Measurements from ENCODE around the gene VPS54. TPM values are rescaled to one million over a fixed set of nuclear protein-coding genes. Genes with fewer than 3 reads are reported as not detected.
A peak's percentile ranks its signal among the peaks of the same experiment; 100 is the strongest.

The VPS54 gene
- polyA plus RNA-seq, 6 donors from 2014 or later = 4.6 to 10.8 (median 5.2) TPM

- H3K9me3 Mint-ChIP-seq = no peaks in the 10 kb centered on the region
- peak overlapping the region in 2 of 8 donors; percentile 71 to 77 for H3K4me3 Mint-ChIP-seq
- peaks cover 0 to 15% of the 10 kb centered on the region in 2 donors for H3K36me3 Mint-ChIP-seq
- H3K27me3 Mint-ChIP-seq = no peaks in the 10 kb centered on the region
- peak overlapping the region in 1 of 6 donors; percentile 34 for H3K27ac Mint-ChIP-seq
- H3K4me1 Mint-ChIP-seq = peaks cover 32 to 46% (median 39%) of the 10 kb centered on the region in 3 donors
- no peak for ATAC-seq (ENCODE audit: low read depth in 2 of 2)
- DNase-seq = no peak
These were observed 3.3 kb downstream of the VPS54 start for GRCh38 chr2:64015898-64016297.

- Mint-ChIP-seq H3K27ac (peak overlapping the region in 1 of 6 donors; percentile 39), H3K27me3 (no peaks in the 10 kb centered on the region), H3K4me3 (no peak overlapping the region), H3K4me1 (peaks cover 28 to 41% (median 34%) of the 10 kb centered on the region in 3 donors), H3K9me3 (no peaks in the 10 kb centered on the region), H3K36me3 (peaks cover 0 to 15% of the 10 kb centered on the region in 2 donors)
- DNase-seq = no peak
- no peak for ATAC-seq (ENCODE audit: low read depth in 2 of 2)
These were observed 3.8 kb downstream of the VPS54 start for GRCh38 chr2:64015391-64015790.

GRCh38 chr2:64014628-64015027 is 4.6 kb downstream of the VPS54 start:
- Mint-ChIP-seq H3K27ac (peak overlapping the region in 1 of 6 donors; percentile 13), H3K27me3 (no peaks in the 10 kb centered on the region), H3K4me3 (no peak overlapping the region), H3K9me3 (no peaks in the 10 kb centered on the region), H3K4me1 (peaks cover 22 to 33% (median 27%) of the 10 kb centered on the region in 3 donors), H3K36me3 (peaks cover 0 to 11% of the 10 kb centered on the region in 2 donors)
- no peak for DNase-seq
- ATAC-seq (ENCODE audit: low read depth in 2 of 2) = no peak

- peaks cover 19 to 29% (median 24%) of the 10 kb centered on the region in 3 donors for H3K4me1 Mint-ChIP-seq
- no peak for ATAC-seq (ENCODE audit: low read depth in 2 of 2)
- H3K27ac Mint-ChIP-seq = peak overlapping the region in 1 of 6 donors; percentile 72
- H3K27me3 Mint-ChIP-seq = no peaks in the 10 kb centered on the region
- H3K36me3 Mint-ChIP-seq = peaks cover 0 to under 1% of the 10 kb centered on the region in 2 donors
- no peak for DNase-seq
- no peaks in the 10 kb centered on the region for H3K9me3 Mint-ChIP-seq
- H3K4me3 Mint-ChIP-seq = no peak overlapping the region
These were observed 6.2 kb downstream of the VPS54 start for GRCh38 chr2:64013053-64013452.

GRCh38 chr2:64012115-64012514 is 7.1 kb downstream of the VPS54 start:
- Mint-ChIP-seq H3K4me1 (peaks cover 20 to 29% (median 26%) of the 10 kb centered on the region in 3 donors), H3K9me3 (no peaks in the 10 kb centered on the region), H3K27me3 (no peaks in the 10 kb centered on the region), H3K36me3 (peaks cover 0 to 8% of the 10 kb centered on the region in 2 donors), H3K4me3 (no peak overlapping the region), H3K27ac (peak overlapping the region in 1 of 6 donors; percentile 0)
- DNase-seq = no peak
- ATAC-seq (ENCODE audit: low read depth in 2 of 2) = no peak

GRCh38 chr2:64008434-64009009 is 10.7 kb downstream of the VPS54 start:
- no peak overlapping the region for H3K4me3 Mint-ChIP-seq
- no peaks in the 10 kb centered on the region for H3K27me3 Mint-ChIP-seq
- H3K36me3 Mint-ChIP-seq = peaks cover 0 to 12% of the 10 kb centered on the region in 2 donors
- H3K9me3 Mint-ChIP-seq = peaks cover 0 to 2% (median 0%) of the 10 kb centered on the region in 7 donors
- ATAC-seq (ENCODE audit: low read depth in 2 of 2) (no peak), DNase-seq (no peak)
- H3K27ac Mint-ChIP-seq = peak overlapping the region in 1 of 6 donors; percentile 63
- peaks cover 14 to 21% (median 18%) of the 10 kb centered on the region in 3 donors for H3K4me1 Mint-ChIP-seq

GRCh38 chr2:64007924-64008323 is 11.3 kb downstream of the VPS54 start:
- ATAC-seq (ENCODE audit: low read depth in 2 of 2) = no peak
- DNase-seq = no peak
- Mint-ChIP-seq H3K4me3 (no peak overlapping the region), H3K36me3 (peaks cover 0 to 12% of the 10 kb centered on the region in 2 donors), H3K27ac (no peak overlapping the region), H3K4me1 (peaks cover 14 to 16% (median 15%) of the 10 kb centered on the region in 3 donors), H3K9me3 (peaks cover 0 to 2% (median 0%) of the 10 kb centered on the region in 7 donors), H3K27me3 (no peaks in the 10 kb centered on the region)

GRCh38 chr2:64005707-64006356 is 13.4 kb downstream of the VPS54 start:
- peaks cover 0 to 2% (median 0%) of the 10 kb centered on the region in 7 donors for H3K9me3 Mint-ChIP-seq
- H3K36me3 Mint-ChIP-seq = peaks cover 0 to 12% of the 10 kb centered on the region in 2 donors
- no peak overlapping the region for H3K27ac Mint-ChIP-seq
- ATAC-seq (ENCODE audit: low read depth in 2 of 2) = no peak
- H3K27me3 Mint-ChIP-seq = no peaks in the 10 kb centered on the region
- H3K4me1 Mint-ChIP-seq = peaks cover 4 to 12% (median 11%) of the 10 kb centered on the region in 3 donors
- no peak overlapping the region for H3K4me3 Mint-ChIP-seq
- DNase-seq = no peak

- no peak for DNase-seq
These were observed 16.0 kb downstream of the VPS54 start for GRCh38 chr2:64003239-64003638.

GRCh38 chr2:64001382-64002101 is 17.7 kb downstream of the VPS54 start:
- no peaks in the 10 kb centered on the region for H3K27me3 Mint-ChIP-seq
- H3K4me3 Mint-ChIP-seq = no peak overlapping the region
- ATAC-seq (ENCODE audit: low read depth in 2 of 2) (no peak), DNase-seq (no peak)
- peaks cover 6 to 21% of the 10 kb centered on the region in 2 donors for H3K36me3 Mint-ChIP-seq
- peaks cover 5 to 23% (median 13%) of the 10 kb centered on the region in 7 donors for H3K9me3 Mint-ChIP-seq
- peaks cover 0 to 5% (median 0%) of the 10 kb centered on the region in 3 donors for H3K4me1 Mint-ChIP-seq
- peak overlapping the region in 1 of 6 donors; percentile 49 for H3K27ac Mint-ChIP-seq

More at GRCh38 chr2:64003239-64003638, 16.0 kb downstream of the VPS54 start:
- Mint-ChIP-seq H3K27me3 (no peaks in the 10 kb centered on the region), H3K9me3 (peaks cover 0 to 7% (median 4%) of the 10 kb centered on the region in 7 donors), H3K4me1 (peaks cover 4 to 6% (median 5%) of the 10 kb centered on the region in 3 donors), H3K4me3 (no peak overlapping the region), H3K27ac (no peak overlapping the region), H3K36me3 (peaks cover 5 to 15% of the 10 kb centered on the region in 2 donors)
- no peak for ATAC-seq (ENCODE audit: low read depth in 2 of 2)

GRCh38 chr2:64000630-64001381 is 18.4 kb downstream of the VPS54 start:
- ATAC-seq (ENCODE audit: low read depth in 2 of 2) (no peak), DNase-seq (no peak)
- peaks cover 5 to 23% (median 13%) of the 10 kb centered on the region in 7 donors for H3K9me3 Mint-ChIP-seq
- peak overlapping the region in 1 of 6 donors; percentile 59 for H3K27ac Mint-ChIP-seq
- H3K4me1 Mint-ChIP-seq = peaks cover 0 to 5% (median 0%) of the 10 kb centered on the region in 3 donors
- H3K4me3 Mint-ChIP-seq = no peak overlapping the region
- H3K27me3 Mint-ChIP-seq = no peaks in the 10 kb centered on the region
- H3K36me3 Mint-ChIP-seq = peaks cover 6 to 21% of the 10 kb centered on the region in 2 donors

GRCh38 chr2:63999049-63999448 is 20.2 kb downstream of the VPS54 start:
- H3K4me1 Mint-ChIP-seq = peaks cover 0 to 6% (median 5%) of the 10 kb centered on the region in 3 donors
- DNase-seq (no peak), ATAC-seq (ENCODE audit: low read depth in 2 of 2) (no peak)
- H3K36me3 Mint-ChIP-seq = peaks cover 17 to 28% of the 10 kb centered on the region in 2 donors
- H3K27me3 Mint-ChIP-seq = no peaks in the 10 kb centered on the region
- H3K9me3 Mint-ChIP-seq = peaks cover 5 to 23% (median 13%) of the 10 kb centered on the region in 7 donors
- H3K27ac Mint-ChIP-seq = no peak overlapping the region
- H3K4me3 Mint-ChIP-seq = no peak overlapping the region
